ENCODE measurements around the gene MYO1E.

MYO1E gene

GRCh38 chr15:59196416-59196815 is 176.3 kb downstream of the MYO1E start:
- no peak for DNase-seq (ENCODE audit: low read depth in 3 of 3)

GRCh38 chr15:59194639-59195325 is 177.9 kb downstream of the MYO1E start:
- DNase-seq (ENCODE audit: low read depth in 3 of 3), result no peak

GRCh38 chr15:59191855-59192237 is 180.8 kb downstream of the MYO1E start:
- DNase-seq (ENCODE audit: low read depth in 3 of 3), result no peak

- no peak for DNase-seq (ENCODE audit: low read depth in 3 of 3)
Measured at GRCh38 chr15:59190291-59190690, 182.4 kb downstream of the MYO1E start.

- no peak for DNase-seq (ENCODE audit: low read depth in 3 of 3)
Measured at GRCh38 chr15:59189241-59189640, 183.4 kb downstream of the MYO1E start.

GRCh38 chr15:59186501-59186900 is 186.2 kb downstream of the MYO1E start:
- DNase-seq (ENCODE audit: low read depth in 3 of 3), result no peak

- DNase-seq (ENCODE audit: low read depth in 3 of 3), result no peak
Measured at GRCh38 chr15:59185725-59186124, 186.9 kb downstream of the MYO1E start.

- no peak for DNase-seq (ENCODE audit: low read depth in 3 of 3)
Measured at GRCh38 chr15:59180945-59181600, 191.6 kb downstream of the MYO1E start.

GRCh38 chr15:59179717-59180116 is 193.0 kb downstream of the MYO1E start:
- DNase-seq (ENCODE audit: low read depth in 3 of 3), result no peak

- no peak for DNase-seq (ENCODE audit: low read depth in 3 of 3)
Measured at GRCh38 chr15:59178151-59178695, 194.4 kb downstream of the MYO1E start.

GRCh38 chr15:59177317-59177660 is 195.4 kb downstream of the MYO1E start:
- DNase-seq (ENCODE audit: low read depth in 3 of 3), result no peak

GRCh38 chr15:59176653-59177316 is 195.9 kb downstream of the MYO1E start:
- no peak for DNase-seq (ENCODE audit: low read depth in 3 of 3)

- DNase-seq (ENCODE audit: low read depth in 3 of 3), result peak in 1 of 3 experiments; percentile 3
Measured at GRCh38 chr15:59174835-59175831, 197.5 kb downstream of the MYO1E start.

- no peak for DNase-seq (ENCODE audit: low read depth in 3 of 3)
Measured at GRCh38 chr15:59174151-59174834, 198.4 kb downstream of the MYO1E start.

GRCh38 chr15:59173194-59173593 is 199.5 kb downstream of the MYO1E start:
- DNase-seq (ENCODE audit: low read depth in 3 of 3), result no peak

- no peak for DNase-seq (ENCODE audit: low read depth in 3 of 3)
Measured at GRCh38 chr15:59172289-59172901, 200.3 kb downstream of the MYO1E start.

- DNase-seq (ENCODE audit: low read depth in 3 of 3), result no peak
Measured at GRCh38 chr15:59171067-59171397, 201.6 kb downstream of the MYO1E start.

- DNase-seq (ENCODE audit: low read depth in 3 of 3), result no peak
Measured at GRCh38 chr15:59170295-59171066, 202.2 kb downstream of the MYO1E start.

- DNase-seq (ENCODE audit: low read depth in 3 of 3), result no peak
Measured at GRCh38 chr15:59169251-59169708, 203.4 kb downstream of the MYO1E start.

GRCh38 chr15:59168536-59168935 is 204.1 kb downstream of the MYO1E start:
- no peak for DNase-seq (ENCODE audit: low read depth in 3 of 3)

Data from stimulated activated CD4-positive, alpha-beta T cell treated with anti-CD3 and anti-CD28 coated beads, TNF-alpha, amount 100 ng/mL, for 4 hours (primary cell).